NT2/D1 (cell line): ENCODE measurements around the gene LUC7L.

Source experiments
- SUZ12 ChIP-seq: IDR thresholded peaks from 2 replicates; pipeline ENCODE4 v1.6.1; 2011; ENCODE audit not compliant: insufficient read length, insufficient read depth; ENCODE audit errors: extremely low read depth
- YY1 ChIP-seq: IDR thresholded peaks from 2 replicates; pipeline ENCODE4 v1.6.1; 2011; ENCODE audit not compliant: insufficient read length, insufficient read depth
- ZNF274 ChIP-seq: IDR thresholded peaks from 2 replicates; pipeline ENCODE4 v1.6.1; 2011; ENCODE audit warnings: mild to moderate bottlenecking, low read depth, low read length

DNA sequence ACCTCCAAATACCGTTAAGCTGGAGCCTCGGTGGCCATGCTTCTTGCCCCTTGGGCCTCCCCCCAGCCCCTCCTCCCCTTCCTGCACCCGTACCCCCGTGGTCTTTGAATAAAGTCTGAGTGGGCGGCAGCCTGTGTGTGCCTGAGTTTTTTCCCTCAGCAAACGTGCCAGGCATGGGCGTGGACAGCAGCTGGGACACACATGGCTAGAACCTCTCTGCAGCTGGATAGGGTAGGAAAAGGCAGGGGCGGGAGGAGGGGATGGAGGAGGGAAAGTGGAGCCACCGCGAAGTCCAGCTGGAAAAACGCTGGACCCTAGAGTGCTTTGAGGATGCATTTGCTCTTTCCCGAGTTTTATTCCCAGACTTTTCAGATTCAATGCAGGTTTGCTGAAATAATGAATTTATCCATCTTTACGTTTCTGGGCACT lies 51.8 kb downstream of the LUC7L start:
- TF ChIP-seq YY1 (no peak), ZNF274 (no peak), SUZ12 (no peak)
